Stimulated activated CD4-positive, alpha-beta T cell treated with anti-CD3 and anti-CD28 coated beads, Interleukin-4, amount 100 ng/mL, for 4 hours (primary cell): Measurements from ENCODE around the gene ANO2.

Experiments
- DNase-seq, 2 experiments: peaks; one replicate each; pipeline ENCODE4 v3.0.0-alpha.2; 2020

ANO2 gene

GRCh38 chr12:5964913-5965900 lies 20.1 kb upstream of the ANO2 start:
- no peak for DNase-seq

GRCh38 chr12:5963515-5963914 lies 18.5 kb upstream of the ANO2 start:
- DNase-seq, result no peak

- no peak for DNase-seq
Measured at GRCh38 chr12:5960783-5961182, 15.7 kb upstream of the ANO2 start.

- no peak for DNase-seq
Measured at GRCh38 chr12:5956987-5957386, 11.9 kb upstream of the ANO2 start.

GRCh38 chr12:5954661-5955060 lies 9.6 kb upstream of the ANO2 start:
- no peak for DNase-seq

GRCh38 chr12:5953835-5954586 lies 9.0 kb upstream of the ANO2 start:
- DNase-seq, result no peak

- no peak for DNase-seq
Measured at GRCh38 chr12:5952031-5952430, 7.0 kb upstream of the ANO2 start.

- no peak for DNase-seq
Measured at GRCh38 chr12:5948696-5949095, 3.6 kb upstream of the ANO2 start.

- DNase-seq, result no peak
Measured at GRCh38 chr12:5947006-5947405, 1.9 kb upstream of the ANO2 start.

- DNase-seq, result no peak
Measured at GRCh38 chr12:5946388-5946787, 1.3 kb upstream of the ANO2 start.

- no peak for DNase-seq
Measured at GRCh38 chr12:5944688-5945070, 380 bp downstream of the ANO2 start.

GRCh38 chr12:5944053-5944452 lies 1.0 kb downstream of the ANO2 start:
- no peak for DNase-seq

GRCh38 chr12:5941907-5942306 lies 3.2 kb downstream of the ANO2 start:
- no peak for DNase-seq

- DNase-seq, result no peak
Measured at GRCh38 chr12:5927732-5928516, 17.1 kb downstream of the ANO2 start.

- DNase-seq, result no peak
Measured at GRCh38 chr12:5925646-5926045, 19.4 kb downstream of the ANO2 start.

- DNase-seq, result no peak
Measured at GRCh38 chr12:5924342-5924741, 20.7 kb downstream of the ANO2 start.

GRCh38 chr12:5923751-5924150 lies 21.3 kb downstream of the ANO2 start:
- DNase-seq, result no peak

GRCh38 chr12:5923043-5923605 lies 21.9 kb downstream of the ANO2 start:
- DNase-seq, result no peak

- no peak for DNase-seq
Measured at GRCh38 chr12:5921966-5922899, 22.8 kb downstream of the ANO2 start.

GRCh38 chr12:5921027-5921909 lies 23.8 kb downstream of the ANO2 start:
- no peak for DNase-seq
